HG03575 (cell line): ENCODE results near the gene SPATA16.
"Not testable (repeated sequence)": the region's sequence is repeated elsewhere in the genome, so short reads cannot be mapped to it uniquely, and the experiment has no call there.

ENCODE experiments used
- ATAC-seq: cut with Tn5 transposase; IDR thresholded peaks from one replicate; pipeline ENCODE4 v1.9.1; 2021; ENCODE audit not compliant: unreplicated experiment, insufficient number of reproducible peaks, low FRiP score; ENCODE audit errors: extremely low read depth

The SPATA16 gene

DNA sequence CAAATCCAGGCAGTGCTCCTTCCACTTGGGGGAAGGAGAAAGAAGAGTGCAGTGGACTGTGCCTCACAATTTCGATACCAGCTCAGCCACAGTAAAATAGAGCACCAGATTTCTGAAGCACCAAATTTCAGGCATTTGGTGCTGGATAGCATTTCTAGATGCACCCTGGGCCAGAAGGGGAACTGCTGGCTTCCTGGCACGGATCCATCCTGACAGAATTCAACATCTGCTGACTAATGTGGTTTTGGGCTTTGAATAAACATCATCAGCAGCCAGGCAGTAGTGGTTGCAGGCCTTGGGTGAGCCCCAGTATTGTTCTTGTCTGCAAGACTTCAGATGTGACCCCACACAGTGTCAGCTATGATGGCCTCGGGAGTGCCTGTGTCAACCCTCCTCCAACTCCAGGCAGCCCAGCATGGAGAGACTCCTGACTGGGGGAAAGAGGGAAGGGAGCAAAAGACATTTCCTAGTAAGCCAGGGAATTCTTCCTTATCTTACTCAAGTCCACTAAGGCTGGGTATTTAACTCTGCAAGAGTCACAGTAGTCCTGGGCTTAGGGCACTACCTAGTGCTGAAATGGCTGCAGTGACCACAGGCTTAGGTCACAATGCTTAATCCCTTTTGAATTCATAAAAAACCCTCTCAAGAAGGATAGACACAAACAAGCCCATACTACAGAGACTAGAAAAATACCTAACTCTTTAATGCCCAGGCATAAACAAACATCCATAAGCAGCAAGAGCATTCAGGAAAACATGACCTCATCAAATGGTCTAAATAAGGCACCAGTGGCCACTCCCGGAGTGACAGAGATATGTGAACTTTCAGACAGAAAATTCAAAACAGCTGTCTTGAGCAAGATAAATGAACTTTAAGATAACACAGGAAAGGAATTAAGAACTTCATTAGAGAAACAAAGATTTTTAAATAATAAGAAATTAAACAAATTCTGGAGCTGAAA is 74.7 kb downstream of the SPATA16 start:
- ATAC-seq, result no peak

DNA sequence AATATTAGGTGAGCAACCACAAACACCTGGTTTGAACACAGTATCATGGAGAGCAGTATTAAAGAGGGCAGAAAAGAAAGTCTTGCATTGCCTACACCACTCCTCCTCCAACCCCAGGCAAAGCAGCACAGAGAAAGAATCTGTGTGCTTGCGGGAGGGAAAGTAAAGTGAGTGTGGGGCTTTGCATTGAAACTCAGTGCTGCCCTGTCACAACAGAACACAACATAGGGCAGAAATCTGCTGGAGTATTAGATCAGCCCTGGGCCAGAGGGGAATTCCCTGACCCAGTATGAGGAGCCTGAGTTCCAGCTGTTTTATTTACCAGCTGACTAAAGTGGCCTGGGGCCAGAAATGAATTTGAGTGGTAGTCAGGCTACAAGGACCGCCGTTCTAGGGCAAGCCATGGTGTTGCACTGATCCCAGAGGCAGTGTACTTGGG is 75.5 kb downstream of the SPATA16 start:
- ATAC-seq, result no peak

DNA sequence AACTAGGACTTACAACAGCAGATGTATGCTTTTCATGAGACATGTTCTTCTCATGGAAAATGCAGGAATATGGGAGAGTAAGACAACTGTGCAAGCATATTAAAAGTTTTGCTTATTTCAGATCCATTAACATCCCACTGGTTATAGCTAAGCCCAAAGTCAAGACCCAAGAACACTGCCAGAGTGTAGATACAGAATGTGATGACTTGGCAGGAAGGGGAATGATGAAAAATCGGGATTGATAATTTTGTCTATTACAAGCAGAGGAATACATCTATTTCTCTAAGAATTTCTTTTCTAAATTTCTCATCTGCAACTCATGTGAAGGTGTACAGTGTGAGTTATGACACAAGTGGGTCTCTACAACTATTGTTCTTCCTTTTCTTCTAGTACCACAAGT is 76.4 kb downstream of the SPATA16 start:
- no peak for ATAC-seq

DNA sequence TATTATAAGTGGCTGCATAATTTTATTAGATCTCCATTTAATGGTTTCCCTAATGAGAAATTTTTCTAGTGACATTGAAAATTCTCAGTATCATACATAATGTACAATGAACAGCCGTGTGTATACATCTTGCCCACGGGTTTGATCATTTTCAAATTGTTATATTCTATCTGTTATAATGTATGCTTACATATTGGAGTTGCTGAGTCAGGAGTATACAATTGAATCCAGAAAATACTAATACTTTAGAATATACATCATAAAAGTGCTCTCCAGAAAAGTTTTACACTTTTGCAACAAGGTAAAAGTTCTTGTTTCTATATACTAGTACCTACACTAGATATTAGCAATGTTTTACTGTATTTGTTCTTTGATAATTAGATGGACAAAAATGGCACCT is 82.8 kb downstream of the SPATA16 start:
- ATAC-seq, result no peak

DNA sequence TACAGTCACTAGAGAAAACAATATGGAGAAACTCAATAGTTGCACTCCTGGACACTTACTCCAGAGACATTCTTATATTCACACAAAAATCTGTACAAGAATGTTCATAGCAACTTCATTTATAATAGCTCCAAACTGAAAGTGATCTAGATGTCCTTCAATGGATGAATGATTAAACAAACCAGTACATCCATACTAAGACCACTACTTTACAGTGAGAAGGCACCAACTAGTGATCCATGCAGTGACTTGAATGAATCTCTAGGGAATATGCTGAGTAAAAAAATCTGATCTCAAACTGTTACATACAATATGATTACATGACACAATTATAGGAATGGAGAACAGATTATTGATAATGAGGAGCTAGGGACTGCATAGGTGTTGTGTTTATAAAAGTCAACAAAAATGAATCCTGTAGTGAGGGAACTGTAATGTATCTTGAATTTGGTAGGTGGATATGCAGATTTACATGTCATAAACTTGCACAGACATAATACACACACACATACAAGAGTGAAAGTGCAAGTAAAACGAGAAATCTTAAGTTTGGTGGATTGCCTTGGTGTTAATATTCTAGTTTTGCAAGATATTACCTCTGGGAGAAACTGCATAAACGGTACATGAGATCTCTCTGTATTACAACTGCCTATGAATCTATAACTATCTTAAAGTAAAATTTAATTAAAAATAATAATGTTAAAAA is 85.7 kb downstream of the SPATA16 start:
- ATAC-seq, result no peak

DNA sequence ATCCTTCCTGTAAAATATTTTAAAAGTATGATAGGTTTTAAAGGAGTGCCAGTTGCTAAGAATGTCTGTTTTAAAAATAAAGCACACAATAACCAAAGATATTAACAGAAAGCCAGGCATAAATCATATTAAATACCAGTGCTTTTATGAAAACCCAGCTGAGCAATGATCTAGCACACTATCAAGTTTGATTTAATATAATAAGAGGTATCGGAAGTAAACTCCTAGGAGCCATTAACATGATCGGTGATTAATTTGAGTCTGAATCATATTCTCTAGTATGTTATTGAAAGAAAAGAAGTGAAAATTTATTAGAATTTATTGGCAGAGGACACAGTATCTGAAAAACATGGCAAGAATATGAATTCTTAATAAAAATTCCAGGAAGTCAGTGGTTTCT is 91.7 kb downstream of the SPATA16 start:
- no peak for ATAC-seq

DNA sequence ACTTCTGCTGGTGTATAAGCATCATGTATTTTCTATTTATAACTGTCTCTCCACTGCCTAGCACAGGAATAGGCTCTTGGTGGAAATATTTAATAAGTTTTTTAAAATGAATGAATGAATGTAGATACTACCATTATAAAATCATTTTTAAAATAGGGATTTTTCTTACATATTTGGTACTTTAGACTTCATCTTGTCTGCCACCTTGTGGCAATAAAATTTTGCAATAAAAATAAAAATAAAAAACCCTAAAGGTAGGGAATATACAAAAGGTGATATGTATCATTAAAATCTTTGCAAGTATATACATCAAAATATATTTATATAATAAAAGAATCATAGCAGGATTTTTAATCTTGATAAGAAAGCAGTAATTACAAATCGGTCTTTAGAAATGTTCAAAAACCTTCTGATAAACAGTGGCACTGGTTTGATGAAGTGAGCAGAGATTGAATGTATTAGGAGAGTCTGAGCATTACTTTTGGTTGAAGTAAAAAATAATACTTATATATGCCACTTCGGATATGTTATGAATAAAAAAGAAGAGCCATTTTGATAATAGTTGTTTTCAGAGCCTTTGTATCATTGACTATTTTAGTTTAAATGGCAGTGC is 95.2 kb downstream of the SPATA16 start:
- ATAC-seq, result no peak

DNA sequence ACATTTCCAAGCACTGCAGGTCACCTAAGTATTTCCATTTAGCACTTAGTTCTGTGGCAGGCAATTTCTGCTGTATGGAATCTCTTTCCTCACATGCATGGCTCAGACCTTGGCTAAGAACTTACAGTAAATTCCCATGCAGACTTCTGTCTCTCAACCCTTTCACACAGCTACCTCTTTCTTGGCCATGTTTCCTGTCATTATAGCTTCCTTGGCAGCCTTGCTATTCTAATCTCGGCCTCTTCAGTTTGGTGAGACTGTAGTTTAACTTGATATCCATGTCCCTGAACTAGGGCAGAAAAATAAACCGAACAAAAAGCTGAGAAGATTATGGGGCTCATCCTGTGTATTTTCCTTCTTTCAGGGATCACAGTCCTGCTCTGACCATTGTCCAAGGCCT is 96.0 kb downstream of the SPATA16 start:
- no peak for ATAC-seq

DNA sequence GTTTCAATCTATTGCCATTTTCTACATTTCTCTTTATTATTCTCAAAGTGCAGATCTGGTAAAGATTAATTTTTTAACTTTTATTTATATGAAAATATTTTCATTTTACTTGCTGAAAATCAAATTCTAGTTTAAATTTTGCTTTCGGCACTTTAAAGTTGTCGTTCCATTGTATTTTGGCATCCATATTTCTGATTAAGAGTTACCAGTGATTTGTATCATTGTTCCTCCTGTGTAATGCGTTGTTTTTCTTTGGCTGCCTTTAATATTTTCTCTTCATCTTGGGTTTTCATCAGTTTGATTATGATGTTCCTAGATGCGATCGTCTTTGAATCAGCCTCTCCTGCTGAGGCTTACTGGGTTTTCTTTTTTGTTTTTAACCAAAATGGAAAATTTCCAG is 97.3 kb downstream of the SPATA16 start:
- no peak for ATAC-seq

DNA sequence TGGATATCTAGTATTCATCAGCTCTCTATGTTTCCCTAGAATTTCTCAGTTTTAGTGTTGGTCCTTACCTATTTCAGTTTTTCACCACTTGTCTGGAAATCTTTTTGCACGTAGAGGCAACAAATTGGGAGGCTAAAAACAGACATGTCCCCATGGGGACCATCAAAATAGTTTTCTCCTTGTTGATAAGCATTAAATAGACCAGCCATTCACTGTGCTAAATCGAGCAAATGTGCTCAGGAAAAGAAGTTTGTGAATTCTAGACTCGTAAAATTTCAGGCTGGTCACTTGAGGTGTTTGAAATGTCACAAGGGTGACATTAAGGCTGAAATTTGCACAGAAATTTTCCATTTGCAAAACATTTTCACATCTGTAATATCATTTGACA is 102.6 kb downstream of the SPATA16 start:
- ATAC-seq, result no peak

DNA sequence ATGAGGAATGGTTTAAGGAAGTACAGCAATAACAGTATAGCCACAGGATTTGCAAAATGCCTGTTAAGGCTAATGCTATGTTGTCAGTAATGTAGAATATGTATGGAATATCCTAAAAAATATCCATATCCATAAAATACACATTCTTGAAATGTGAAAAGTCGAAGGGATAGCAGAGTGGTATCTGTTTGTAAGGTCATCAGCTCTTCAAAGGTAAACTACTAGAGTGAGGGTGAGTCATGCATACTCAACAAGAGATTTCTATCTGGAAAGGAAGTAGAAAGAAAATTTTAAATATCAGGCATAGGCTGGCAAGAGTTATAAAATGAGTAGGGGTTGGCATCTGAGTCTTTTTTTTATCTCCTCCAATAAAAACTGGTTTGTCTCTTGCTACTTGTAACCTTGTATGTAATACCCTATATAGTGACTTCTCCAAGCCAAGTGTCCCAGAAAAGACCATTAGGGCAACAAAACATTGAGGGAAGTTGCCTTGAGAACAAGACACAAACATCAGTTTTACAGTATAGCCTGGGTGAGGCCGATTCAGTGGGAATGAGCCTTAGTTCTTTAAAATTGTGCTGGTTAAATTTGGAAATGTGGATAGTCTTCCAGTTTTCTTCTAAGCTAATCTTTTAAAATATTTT is 103.1 kb downstream of the SPATA16 start:
- no peak for ATAC-seq

DNA sequence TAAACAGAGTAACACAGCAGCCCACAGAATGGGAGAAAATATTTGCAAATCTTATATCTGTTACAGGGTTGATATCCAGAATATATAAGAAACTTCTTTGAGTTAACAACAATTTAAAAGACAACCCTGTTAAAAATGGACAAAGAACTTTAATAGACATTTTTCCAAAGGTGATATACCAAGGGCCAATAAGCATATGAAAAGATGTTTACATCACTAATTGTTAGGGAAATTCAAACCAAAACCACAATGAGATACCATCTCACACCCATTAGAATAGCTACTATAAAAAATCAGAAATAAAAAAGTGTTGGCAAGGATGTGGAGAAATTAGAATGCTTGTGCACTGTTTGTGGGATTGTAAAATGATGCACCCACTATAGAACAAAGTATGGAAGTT is 110.8 kb downstream of the SPATA16 start:
- no peak for ATAC-seq

DNA sequence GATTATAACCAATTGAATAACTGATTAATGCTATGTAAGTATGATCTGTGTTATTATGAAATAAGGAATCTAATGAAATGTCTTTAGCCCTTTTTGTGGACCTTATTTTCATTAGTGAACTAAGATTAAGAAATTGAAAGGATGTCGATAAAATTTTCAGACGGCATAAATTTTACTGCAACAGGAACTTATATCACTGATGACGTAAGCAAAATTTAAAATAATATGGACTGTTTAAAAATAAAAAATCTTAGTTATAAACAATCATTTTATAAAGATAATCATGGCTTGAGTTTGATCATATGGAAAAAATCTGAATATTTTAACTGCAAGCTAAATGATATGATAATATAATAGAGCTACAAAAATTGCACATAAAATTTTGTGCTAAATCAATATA is 112.7 kb downstream of the SPATA16 start:
- ATAC-seq, result no peak

DNA sequence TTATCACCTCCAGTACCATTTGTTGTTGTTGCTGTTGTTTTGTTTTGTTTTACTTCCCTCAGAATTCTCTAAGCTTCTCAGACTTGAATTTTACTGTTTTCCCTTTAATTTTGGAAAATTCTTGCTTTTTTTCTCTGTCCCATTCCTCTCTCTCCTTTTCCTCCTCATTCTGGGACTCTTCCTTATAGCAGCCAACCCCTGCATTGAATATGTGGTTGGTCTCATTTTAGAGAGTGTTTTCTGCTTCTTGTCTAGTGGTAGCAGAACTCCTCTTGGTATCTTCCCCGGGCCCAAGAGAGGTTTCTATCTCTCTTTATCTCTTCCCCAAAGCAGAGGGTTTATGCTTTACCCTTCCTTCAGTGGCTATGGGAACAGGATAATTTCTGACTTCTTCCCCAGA is 113.6 kb downstream of the SPATA16 start:
- ATAC-seq, result no peak

DNA sequence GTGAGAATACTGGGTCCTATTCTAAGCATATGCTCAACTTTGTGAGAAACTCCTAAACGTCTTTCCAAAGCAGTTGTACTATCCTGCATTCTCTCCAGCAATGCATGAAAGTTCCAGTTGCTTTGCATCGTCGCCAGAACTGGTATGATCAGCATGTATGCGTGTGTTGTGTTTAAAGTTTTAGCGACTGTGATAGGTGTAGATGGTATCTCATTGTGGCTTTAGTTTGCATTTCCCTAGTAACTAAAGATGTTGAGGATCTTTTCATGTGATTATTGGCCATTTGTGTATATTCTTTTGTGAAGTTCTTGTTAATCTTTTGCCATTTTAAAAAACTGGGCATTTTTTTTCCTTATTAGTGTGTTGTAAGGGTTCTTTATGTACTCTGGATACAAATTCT is 115.1 kb downstream of the SPATA16 start:
- no peak for ATAC-seq

DNA sequence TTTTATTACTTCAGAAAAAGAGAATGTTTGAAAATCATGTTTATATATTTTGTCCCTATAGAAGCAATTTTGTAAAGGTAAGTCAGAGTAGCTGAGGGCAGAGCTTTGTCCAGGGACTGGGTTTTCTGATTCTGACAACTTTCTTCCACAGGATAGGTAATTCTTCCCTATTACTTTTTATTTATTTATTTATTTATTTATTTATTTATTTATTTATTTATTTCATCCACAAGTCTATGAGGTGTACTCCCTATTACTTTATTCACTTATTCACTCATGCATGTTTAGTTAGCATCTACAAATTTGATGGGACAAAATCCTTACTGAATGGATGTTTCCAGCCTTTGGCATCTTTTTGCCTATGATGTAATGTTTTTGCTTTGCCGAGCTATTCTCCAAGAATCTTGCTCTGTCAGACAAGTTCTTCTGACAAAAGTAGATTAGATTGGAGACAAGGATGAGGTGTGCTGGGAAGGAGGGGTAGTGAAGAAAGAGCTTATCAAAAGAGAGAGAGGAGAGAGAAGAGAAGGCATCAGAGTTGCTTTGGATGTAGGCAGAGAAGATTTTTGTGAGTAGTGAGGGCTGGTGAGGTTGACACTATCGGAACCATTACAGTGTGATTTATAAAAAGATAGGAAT is 119.4 kb downstream of the SPATA16 start:
- no peak for ATAC-seq

DNA sequence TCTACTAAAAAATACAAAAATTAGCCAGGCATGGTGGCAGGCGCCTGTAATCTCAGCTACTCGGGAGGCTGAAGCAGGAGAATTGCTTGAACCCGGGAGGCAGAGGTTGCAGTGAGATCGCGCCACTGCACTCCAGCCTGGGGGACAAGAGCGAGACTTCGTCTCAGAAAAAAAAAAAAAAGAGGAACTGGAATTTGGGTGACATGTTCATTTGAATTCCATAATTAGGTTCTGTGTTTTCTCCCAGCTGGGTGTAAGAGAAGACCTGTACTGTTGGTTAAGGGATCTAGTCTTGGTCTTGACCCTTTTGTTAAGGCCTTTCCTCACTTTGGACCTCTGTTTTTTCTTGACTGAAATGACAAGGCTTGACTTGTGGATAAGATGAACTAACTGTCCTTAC is 120.9 kb downstream of the SPATA16 start:
- not testable (repeated sequence) for ATAC-seq

DNA sequence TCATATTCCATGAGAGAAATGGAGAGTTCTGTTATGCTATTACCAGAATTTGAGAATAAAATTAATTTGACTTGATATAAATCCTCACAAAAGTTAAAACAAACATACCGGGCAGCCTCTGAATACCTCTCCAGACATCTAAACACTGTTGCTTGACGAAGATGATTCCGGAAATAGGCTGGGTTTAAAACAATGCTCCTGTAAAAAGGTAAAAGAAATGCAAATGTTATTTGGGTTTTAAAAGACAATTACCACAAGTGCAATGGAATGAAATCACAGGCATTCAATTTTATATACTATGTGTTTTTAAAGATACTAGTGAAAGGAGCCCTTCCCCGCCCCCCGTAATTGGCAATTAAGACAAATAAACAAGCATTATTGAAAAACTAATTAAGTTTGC is 121.7 kb downstream of the SPATA16 start:
- no peak for ATAC-seq

DNA sequence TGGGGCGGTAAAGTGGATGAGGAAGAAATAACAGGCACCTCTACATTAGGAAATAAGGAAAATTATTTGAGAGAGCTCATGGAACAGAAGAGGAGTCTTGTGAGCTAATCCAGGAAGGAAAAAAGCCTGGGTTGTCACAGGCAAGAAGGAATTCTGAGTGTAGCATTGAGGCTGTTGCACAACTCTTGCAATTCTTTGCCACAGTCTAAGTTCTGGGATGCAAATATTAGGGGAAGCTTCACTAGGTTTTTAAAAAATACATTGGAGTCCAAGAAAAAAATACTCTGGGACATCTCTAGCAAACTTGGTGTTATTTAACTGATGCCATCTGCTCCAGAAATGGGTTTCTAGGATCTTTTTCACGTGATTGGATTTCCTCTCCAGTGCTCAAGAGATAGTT is 122.3 kb downstream of the SPATA16 start:
- ATAC-seq, result no peak
